Urinary bladder (tissue), 4 donors: ENCODE data around the gene GJD3. TPM values are rescaled to one million over a fixed set of nuclear protein-coding genes. Genes with fewer than 3 reads are reported as not detected.
A peak's percentile ranks its signal among the peaks of the same experiment; 100 is the strongest.
"Not testable (repeated sequence)": the region's sequence is repeated elsewhere in the genome, so short reads cannot be mapped to it uniquely, and the experiment has no call there.

ENCODE experiments used
- DNase-seq: peaks from one replicate; pipeline ENCODE4 v3.0.0-alpha.2; 2015; ENCODE audit errors: extremely low spot score
- H3K27ac ChIP-seq: one replicate; pipeline ENCODE4 v1.5.1; 2013; ENCODE audit warnings: low read depth, mild to moderate bottlenecking, moderate library complexity
- H3K36me3 ChIP-seq: one replicate; pipeline ENCODE4 v1.6.1; 2013; ENCODE audit warnings: mild to moderate bottlenecking, moderate library complexity; ENCODE audit not compliant: insufficient read depth
- H3K4me1 ChIP-seq: one replicate; pipeline ENCODE4 v1.6.1; 2013; ENCODE audit warnings: mild to moderate bottlenecking, moderate library complexity; ENCODE audit not compliant: insufficient read depth
- H3K4me3 ChIP-seq: one replicate; pipeline ENCODE4 v1.5.1; 2013; ENCODE audit warnings: low read depth, low read length
- WGBS: extraction: QIAGEN DNeasy Blood & Tissue Kit; methylation state at CpG from one replicate; pipeline ENCODE4 v1.1.7; 2013; 5-methylcytosine and 5-hydroxymethylcytosine counted together
- polyA plus RNA-seq: library from polyadenylated mRNA; stranded (reverse); fragments of 200-250 nt; gene quantifications from one replicate; pipeline ENCODE4 v1.2.3, GENCODE V29; 2013
- total RNA-seq: library from RNA; depleted of rRNA; stranded (reverse); fragments of >200 nt; gene quantifications from one replicate; pipeline ENCODE4 v1.2.3, GENCODE V29; 2014
- donor health status: healthy with polysubstance abuse.
- donor health status: healthy.

The GJD3 gene
- not detected for total RNA-seq
- polyA plus RNA-seq = 1.1 TPM

GRCh38 chr17:40364121-40364861 is at the start of gene GJD3:
GJD3 (minus strand) TSS chr17:40364737; CDS start chr17:40363815, 922 bp downstream.
- no peak for DNase-seq
- WGBS = 48% methylated on average over 22 of the region's 22 CpGs
- Histone ChIP-seq H3K27ac (no peak within 1 kb of the TSS), H3K4me1 (peaks cover 2% of the 10 kb centered on the region), H3K4me3 (peak within 1 kb of the TSS; percentile 53), H3K36me3 (no peaks in the 10 kb centered on the region)

DNA sequence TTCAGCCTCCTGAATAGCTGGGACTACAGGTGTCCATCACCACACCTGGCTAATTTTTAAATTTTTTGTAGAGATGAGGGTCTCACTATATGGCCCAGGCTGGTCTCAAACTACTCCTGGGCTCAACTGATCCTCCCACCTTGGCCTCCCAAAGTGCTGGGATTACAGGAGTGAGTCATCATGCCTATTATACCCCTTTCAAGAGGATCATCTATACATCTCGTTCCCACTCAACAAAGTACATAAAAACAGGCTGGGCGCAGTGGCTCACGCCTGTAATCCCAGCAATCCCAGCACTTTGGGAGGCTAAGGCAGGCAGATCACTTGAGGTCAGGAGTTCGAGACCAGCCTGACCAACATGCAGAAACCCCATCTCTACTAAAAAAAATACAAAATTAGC is 49.8 kb upstream of the GJD3 start:
- H3K4me3 ChIP-seq, H3K27ac ChIP-seq, H3K36me3 ChIP-seq, H3K4me1 ChIP-seq, DNase-seq: not testable (repeated sequence)
- 82% methylated on average over 4 of the region's 4 CpGs for WGBS

- Histone ChIP-seq H3K4me3 (no peak overlapping the region), H3K36me3 (no peaks in the 10 kb centered on the region), H3K4me1 (no peaks in the 10 kb centered on the region), H3K27ac (no peak overlapping the region)
- no peak for DNase-seq
Measured at GRCh38 chr17:40412880-40413279, 48.3 kb upstream of the GJD3 start.

DNA sequence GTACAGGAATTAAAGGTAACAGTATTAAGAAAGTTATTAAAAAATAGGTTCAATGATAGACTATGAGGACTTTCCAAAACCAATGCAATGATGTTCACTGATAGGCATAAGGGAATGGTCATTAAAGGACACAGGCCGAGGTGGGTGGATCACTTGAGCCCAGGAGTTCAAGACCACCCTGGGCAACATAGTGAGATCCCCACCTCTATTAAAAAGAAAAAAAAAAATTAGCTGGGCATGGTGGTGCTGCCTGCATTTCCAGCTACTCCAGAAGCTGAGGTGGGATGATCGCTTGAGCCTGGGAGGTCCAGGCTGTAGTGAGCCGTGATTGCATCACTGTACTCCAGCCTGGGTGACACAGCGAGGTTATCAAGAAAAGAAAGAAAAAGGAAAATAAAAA is 47.3 kb upstream of the GJD3 start:
- Histone ChIP-seq H3K4me1 (no peaks in the 10 kb centered on the region), H3K27ac (no peak overlapping the region), H3K4me3 (no peak overlapping the region), H3K36me3 (no peaks in the 10 kb centered on the region)
- DNase-seq = no peak
- WGBS = 96% methylated on average over 4 of the region's 4 CpGs

- Histone ChIP-seq H3K36me3 (no peaks in the 10 kb centered on the region), H3K4me3 (no peak overlapping the region), H3K27ac (no peak overlapping the region), H3K4me1 (no peaks in the 10 kb centered on the region)
- WGBS = 96% methylated on average over 1 of the region's 1 CpG
- no peak for DNase-seq
Measured at GRCh38 chr17:40410082-40410481, 45.5 kb upstream of the GJD3 start.

GRCh38 chr17:40409540-40409939 is 45.0 kb upstream of the GJD3 start:
- not testable (repeated sequence) for DNase-seq, H3K27ac ChIP-seq, H3K4me1 ChIP-seq, H3K4me3 ChIP-seq, H3K36me3 ChIP-seq
- WGBS = 94% methylated on average over 4 of the region's 4 CpGs

DNA sequence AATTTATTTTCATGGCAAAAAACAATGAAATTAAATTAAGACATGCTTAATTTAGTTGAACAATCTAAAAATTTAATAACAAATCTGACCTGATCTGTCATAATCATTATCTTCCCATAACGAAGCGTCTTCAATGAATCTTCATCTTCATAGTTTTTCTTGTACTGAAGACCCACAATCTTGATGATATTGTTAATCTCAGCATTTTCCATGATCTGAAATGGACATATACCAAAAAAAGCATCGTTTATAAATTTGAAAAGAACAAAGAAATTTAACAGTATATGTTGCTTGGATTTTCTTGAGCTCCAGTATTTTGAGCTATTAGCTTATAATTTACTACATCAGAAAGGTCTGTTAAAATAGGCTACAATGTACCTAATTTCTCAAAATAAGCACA is 42.9 kb upstream of the GJD3 start:
- Histone ChIP-seq H3K27ac (no peak overlapping the region), H3K36me3 (no peaks in the 10 kb centered on the region), H3K4me1 (no peaks in the 10 kb centered on the region), H3K4me3 (no peak overlapping the region)
- no peak for DNase-seq
- WGBS = 97% methylated on average over 3 of the region's 3 CpGs

- Histone ChIP-seq H3K4me1 (no peaks in the 10 kb centered on the region), H3K4me3 (no peak overlapping the region), H3K27ac (no peak overlapping the region), H3K36me3 (no peaks in the 10 kb centered on the region)
- no peak for DNase-seq
- WGBS = 69% methylated on average over 3 of the region's 3 CpGs
Measured at GRCh38 chr17:40404003-40404402, 39.5 kb upstream of the GJD3 start.

GRCh38 chr17:40402668-40403067 is 38.1 kb upstream of the GJD3 start:
- H3K4me3 ChIP-seq = no peak overlapping the region
- no peak overlapping the region for H3K27ac ChIP-seq
- WGBS = 97% methylated on average over 1 of the region's 1 CpG
- DNase-seq = no peak
- no peaks in the 10 kb centered on the region for H3K36me3 ChIP-seq
- no peaks in the 10 kb centered on the region for H3K4me1 ChIP-seq

DNA sequence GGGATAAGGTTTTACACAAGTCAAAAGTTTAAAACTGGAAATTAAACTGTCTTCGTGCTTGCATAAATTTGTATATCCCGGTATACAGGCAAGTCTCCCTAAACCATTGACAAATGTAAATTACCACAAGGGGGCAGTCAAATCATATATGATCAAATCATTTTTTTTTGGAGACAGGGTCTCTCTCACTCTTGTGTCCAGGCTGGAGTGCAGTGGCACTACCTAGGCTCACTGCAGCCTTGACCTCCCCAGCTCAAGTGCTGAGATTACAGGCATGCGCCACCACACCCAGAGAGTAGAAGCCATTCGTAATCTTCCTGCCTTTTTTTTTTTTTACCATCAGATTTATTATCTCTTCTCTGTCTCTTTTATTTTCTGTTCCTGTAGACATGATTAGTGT is 34.6 kb upstream of the GJD3 start:
- Histone ChIP-seq H3K4me1 (no peaks in the 10 kb centered on the region), H3K4me3 (no peak overlapping the region), H3K36me3 (no peaks in the 10 kb centered on the region), H3K27ac (no peak overlapping the region)
- peak; percentile 28 for DNase-seq
- WGBS = 50% methylated on average over 4 of the region's 4 CpGs

GRCh38 chr17:40386555-40386954 is 22.0 kb upstream of the GJD3 start:
- H3K4me3 ChIP-seq, H3K36me3 ChIP-seq, H3K27ac ChIP-seq, DNase-seq, H3K4me1 ChIP-seq: not testable (repeated sequence)
- WGBS = 92% methylated on average over 3 of the region's 3 CpGs

GRCh38 chr17:40382251-40382650 is 17.7 kb upstream of the GJD3 start:
- Histone ChIP-seq H3K4me1 (no peaks in the 10 kb centered on the region), H3K27ac (no peak overlapping the region), H3K4me3 (no peak overlapping the region), H3K36me3 (no peaks in the 10 kb centered on the region)
- DNase-seq = no peak
- 75% methylated on average over 4 of the region's 4 CpGs for WGBS

DNA sequence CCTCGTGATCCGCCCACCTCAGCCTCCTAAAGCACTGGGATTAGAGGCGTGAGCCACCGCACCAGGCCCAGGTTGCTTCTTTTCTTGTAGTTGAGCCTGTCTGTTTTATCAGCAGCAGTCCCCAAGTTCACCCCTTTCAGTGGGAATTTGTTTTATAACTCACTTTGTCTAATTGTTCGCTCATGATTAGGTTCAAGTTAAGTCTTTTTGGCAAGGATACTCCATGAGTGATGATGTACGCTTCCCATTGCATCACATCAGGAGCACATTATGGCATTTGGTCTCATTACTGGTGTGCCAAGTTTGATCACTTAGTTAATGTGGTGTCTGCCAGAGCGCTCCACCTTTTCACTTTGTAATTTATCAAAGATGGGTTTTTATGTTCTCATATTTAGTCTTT is 14.4 kb upstream of the GJD3 start:
- WGBS = 85% methylated on average over 7 of the region's 7 CpGs
- H3K4me3 ChIP-seq = no peak overlapping the region
- H3K36me3 ChIP-seq = no peaks in the 10 kb centered on the region
- H3K27ac ChIP-seq = no peak overlapping the region
- no peak for DNase-seq
- no peaks in the 10 kb centered on the region for H3K4me1 ChIP-seq

GRCh38 chr17:40377832-40378231 is 13.3 kb upstream of the GJD3 start:
- no peaks in the 10 kb centered on the region for H3K36me3 ChIP-seq
- no peak overlapping the region for H3K4me3 ChIP-seq
- WGBS = 89% methylated on average over 13 of the region's 13 CpGs
- H3K27ac ChIP-seq = no peak overlapping the region
- no peaks in the 10 kb centered on the region for H3K4me1 ChIP-seq
- no peak for DNase-seq

GRCh38 chr17:40376541-40376940 is 12.0 kb upstream of the GJD3 start:
- not testable (repeated sequence) for H3K4me1 ChIP-seq, H3K36me3 ChIP-seq, DNase-seq, H3K27ac ChIP-seq, H3K4me3 ChIP-seq
- 85% methylated on average over 6 of the region's 6 CpGs for WGBS
